OCI-LY3 (cell line): ENCODE measurements around the gene DCLK1.

Experiments
- CTCF ChIP-seq: fragments of 200-600, 300-600 bp; sonication (generic); IDR thresholded peaks from 2 replicates; pipeline ENCODE4 v1.5.1; 2014; ENCODE audit warnings: antibody characterized with exemption, low read length, low read depth
- EZH2phosphoT487 ChIP-seq: fragments of 200-600 bp; shearing (Covaris generic); IDR thresholded peaks from 2 replicates; pipeline ENCODE4 v1.6.1; 2018; ENCODE audit warnings: antibody characterized with exemption, mixed run types, low read depth

DNA sequence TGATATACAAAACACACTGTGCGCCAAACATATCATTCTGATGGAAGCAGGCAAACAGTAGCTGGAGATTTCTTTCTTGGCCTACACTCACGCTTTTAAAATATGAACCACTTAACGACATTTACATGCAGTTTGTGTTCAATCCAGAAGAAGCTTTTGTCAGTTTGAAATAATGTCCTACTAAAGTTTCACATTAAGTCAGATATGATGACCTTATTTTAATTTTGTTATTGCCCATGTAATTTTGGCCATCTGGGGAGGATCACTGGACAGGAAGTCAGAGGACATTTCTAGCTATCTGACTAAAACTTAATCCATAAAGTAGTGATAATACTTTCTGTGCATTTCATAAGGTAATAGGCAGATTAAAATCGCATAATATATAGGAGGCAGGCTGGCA, 98.1 kb downstream of the DCLK1 start:
- TF ChIP-seq CTCF (no peak), EZH2phosphoT487 (no peak)
